Activated CD8-positive, alpha-beta memory T cell treated with anti-CD3 and anti-CD28 coated beads for 24 hours (primary cell): ENCODE data around the gene IRX2.

Source experiments
- DNase-seq: peaks from one replicate; pipeline ENCODE4 v3.0.0-alpha.2; 2020

The IRX2 gene

GRCh38 chr5:2751592-2752021 is at the start of gene IRX2:
Gene IRX2 (minus strand): TSS chr5:2751677. CDS start chr5:2751413, 264 bp downstream.
- no peak for DNase-seq

- DNase-seq = no peak
These were observed 48.6 kb upstream of the IRX2 start for GRCh38 chr5:2800035-2800434.

- no peak for DNase-seq
These were observed 46.5 kb upstream of the IRX2 start for GRCh38 chr5:2797981-2798380.

GRCh38 chr5:2797160-2797559 is 45.7 kb upstream of the IRX2 start:
- DNase-seq = no peak

- no peak for DNase-seq
These were observed 31.7 kb upstream of the IRX2 start for GRCh38 chr5:2783223-2783622.

- no peak for DNase-seq
These were observed 31.2 kb upstream of the IRX2 start for GRCh38 chr5:2782658-2783057.

GRCh38 chr5:2780421-2781171 is 29.1 kb upstream of the IRX2 start:
- DNase-seq = no peak

- DNase-seq = no peak
These were observed 28.0 kb upstream of the IRX2 start for GRCh38 chr5:2779459-2779858.

- no peak for DNase-seq
These were observed 25.1 kb upstream of the IRX2 start for GRCh38 chr5:2776337-2777302.

- DNase-seq = no peak
These were observed 21.9 kb upstream of the IRX2 start for GRCh38 chr5:2773327-2773726.

GRCh38 chr5:2767089-2767488 is 15.6 kb upstream of the IRX2 start:
- no peak for DNase-seq

- DNase-seq = no peak
These were observed 13.1 kb upstream of the IRX2 start for GRCh38 chr5:2764581-2764980.

GRCh38 chr5:2763533-2763794 is 12.0 kb upstream of the IRX2 start:
- DNase-seq = no peak

- no peak for DNase-seq
These were observed 11.5 kb upstream of the IRX2 start for GRCh38 chr5:2762744-2763532.

GRCh38 chr5:2761921-2762488 is 10.5 kb upstream of the IRX2 start:
- no peak for DNase-seq

- no peak for DNase-seq
These were observed 8.4 kb upstream of the IRX2 start for GRCh38 chr5:2759696-2760461.

GRCh38 chr5:2759091-2759490 is 7.6 kb upstream of the IRX2 start:
- DNase-seq = no peak

GRCh38 chr5:2758632-2759031 is 7.2 kb upstream of the IRX2 start:
- no peak for DNase-seq

- DNase-seq = no peak
These were observed 6.3 kb upstream of the IRX2 start for GRCh38 chr5:2757563-2758351.

GRCh38 chr5:2756211-2757152 is 5.0 kb upstream of the IRX2 start:
- no peak for DNase-seq
